ENCODE measurements around the gene BEND6. TPM values are rescaled to one million over a fixed set of nuclear protein-coding genes. Genes with fewer than 3 reads are reported as not detected.

BEND6 gene
- total and polyA plus RNA-seq, 2 of the 13 experiments (the other 11 are each of a cell fraction or from before 2014, with no cell fraction given) = 0.20 to 0.21 TPM

DNA sequence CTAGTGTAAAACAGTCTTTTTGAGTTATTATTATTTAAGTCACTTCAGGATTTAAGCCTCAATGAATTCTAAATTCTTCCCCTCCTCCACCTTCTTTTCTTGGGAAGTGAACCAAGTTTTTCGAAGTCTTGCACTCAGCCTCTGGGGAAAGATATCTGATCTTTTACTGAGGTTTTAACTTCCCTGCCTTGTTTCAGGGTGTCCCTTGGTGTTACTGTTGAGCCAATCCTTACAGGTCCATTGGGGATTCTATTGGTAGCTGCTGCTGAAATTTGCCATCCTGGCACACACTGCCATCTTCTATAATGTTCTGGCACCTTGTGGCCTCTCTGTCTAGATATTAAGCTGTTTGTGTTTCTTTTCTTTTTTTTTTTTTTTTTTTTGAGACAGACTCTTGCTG is 31.7 kb downstream of the BEND6 start:
- no peak overlapping the region for H3K27ac ChIP-seq (ENCODE audit: extremely low read length, insufficient read depth, low read length)
- H3K27me3 ChIP-seq (ENCODE audit: control insufficient read depth in 1 of 2, insufficient read depth in 2 of 2, low read length in 2 of 2) = peaks cover 1 to 4% of the 10 kb centered on the region in 2 experiments; a peak in 1 of 5 replicates
- FAIRE-seq (no peak), DNase-seq (ENCODE audit: low spot score) (no peak), ATAC-seq (no peak)
- intact Hi-C loops (cut with micrococcal nuclease; ENCODE audit: unreplicated experiment) (no loop called here), in situ Hi-C loops (cut with HindIII; ENCODE audit: extremely low pct_ligation_motif_present, low pct_unique_long_range_greater_than_20kb) (no loop called here)
- no peak overlapping the region for H3K4me2 ChIP-seq (ENCODE audit: low read depth, low read length)
- ChIA-PET POLR2A (no interaction called here), CTCF (ENCODE audit: low intra/inter-chr PET ratio, low total read pairs) (no interaction called here)
- BruUV-seq (replicated peaks) = no TSS peak
- no peak for TF ChIP-seq MYC (CRISPR knock-in tag; IDR thresholded peaks at IDR 0.05; ENCODE audit: borderline replicate concordance)
- no peak for TF ChIP-seq HNRNPL (IDR thresholded peaks at IDR 0.05; ENCODE audit: low read depth, low read length)
- TF ChIP-seq MBD4 (IDR thresholded peaks at IDR 0.05; ENCODE audit: borderline replicate concordance, low read length) = no peak
- TF ChIP-seq ZNF253 (CRISPR knock-in tag; IDR thresholded peaks at IDR 0.05; ENCODE audit: borderline replicate concordance) = no peak
- TF ChIP-seq SMAD9 (CRISPR knock-in tag; IDR thresholded peaks at IDR 0.05) = no peak
- TF ChIP-seq, protein P1, sequence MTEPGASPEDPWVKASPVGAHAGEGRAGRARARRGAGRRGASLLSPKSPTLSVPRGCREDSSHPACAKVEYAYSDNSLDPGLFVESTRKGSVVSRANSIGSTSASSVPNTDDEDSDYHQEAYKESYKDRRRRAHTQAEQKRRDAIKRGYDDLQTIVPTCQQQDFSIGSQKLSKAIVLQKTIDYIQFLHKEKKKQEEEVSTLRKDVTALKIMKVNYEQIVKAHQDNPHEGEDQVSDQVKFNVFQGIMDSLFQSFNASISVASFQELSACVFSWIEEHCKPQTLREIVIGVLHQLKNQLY (CRISPR knock-in tag; IDR thresholded peaks at IDR 0.05) = no peak
- no peak for TF ChIP-seq GATA4 (IDR thresholded peaks at IDR 0.05; ENCODE audit: borderline replicate concordance, low read depth)
- TF ChIP-seq ARNT (IDR thresholded peaks at IDR 0.05) = no peak
- TF ChIP-seq ZNF782 (CRISPR knock-in tag; IDR thresholded peaks at IDR 0.05; ENCODE audit: borderline replicate concordance) = no peak
- no peak for TF ChIP-seq ZNF615 (CRISPR knock-in tag; IDR thresholded peaks at IDR 0.05; ENCODE audit: borderline replicate concordance)
- TF ChIP-seq, protein P2, sequence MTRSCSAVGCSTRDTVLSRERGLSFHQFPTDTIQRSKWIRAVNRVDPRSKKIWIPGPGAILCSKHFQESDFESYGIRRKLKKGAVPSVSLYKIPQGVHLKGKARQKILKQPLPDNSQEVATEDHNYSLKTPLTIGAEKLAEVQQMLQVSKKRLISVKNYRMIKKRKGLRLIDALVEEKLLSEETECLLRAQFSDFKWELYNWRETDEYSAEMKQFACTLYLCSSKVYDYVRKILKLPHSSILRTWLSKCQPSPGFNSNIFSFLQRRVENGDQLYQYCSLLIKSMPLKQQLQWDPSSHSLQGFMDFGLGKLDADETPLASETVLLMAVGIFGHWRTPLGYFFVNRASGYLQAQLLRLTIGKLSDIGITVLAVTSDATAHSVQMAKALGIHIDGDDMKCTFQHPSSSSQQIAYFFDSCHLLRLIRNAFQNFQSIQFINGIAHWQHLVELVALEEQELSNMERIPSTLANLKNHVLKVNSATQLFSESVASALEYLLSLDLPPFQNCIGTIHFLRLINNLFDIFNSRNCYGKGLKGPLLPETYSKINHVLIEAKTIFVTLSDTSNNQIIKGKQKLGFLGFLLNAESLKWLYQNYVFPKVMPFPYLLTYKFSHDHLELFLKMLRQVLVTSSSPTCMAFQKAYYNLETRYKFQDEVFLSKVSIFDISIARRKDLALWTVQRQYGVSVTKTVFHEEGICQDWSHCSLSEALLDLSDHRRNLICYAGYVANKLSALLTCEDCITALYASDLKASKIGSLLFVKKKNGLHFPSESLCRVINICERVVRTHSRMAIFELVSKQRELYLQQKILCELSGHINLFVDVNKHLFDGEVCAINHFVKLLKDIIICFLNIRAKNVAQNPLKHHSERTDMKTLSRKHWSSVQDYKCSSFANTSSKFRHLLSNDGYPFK (CRISPR knock-in tag; IDR thresholded peaks at IDR 0.05; ENCODE audit: borderline replicate concordance) = no peak
- TF ChIP-seq CAMTA2 (CRISPR knock-in tag; IDR thresholded peaks at IDR 0.05; ENCODE audit: borderline replicate concordance) = no peak
- no peak for TF ChIP-seq ZBTB7A (CRISPR knock-in tag; IDR thresholded peaks at IDR 0.05)
- no peak for TF ChIP-seq ZNF367 (CRISPR knock-in tag; IDR thresholded peaks at IDR 0.05; ENCODE audit: borderline replicate concordance)
- TF ChIP-seq SP2 (CRISPR knock-in tag; IDR thresholded peaks at IDR 0.05) = no peak
- TF ChIP-seq RAD21 (CRISPR knock-in tag; IDR thresholded peaks at IDR 0.05) = no peak
- TF ChIP-seq HOXA9 (CRISPR knock-in tag; IDR thresholded peaks at IDR 0.05; ENCODE audit: borderline replicate concordance) = no peak
- no peaks in the 10 kb centered on the region for H3K79me2 ChIP-seq (ENCODE audit: insufficient read depth, low read length)
- H4K20me1 ChIP-seq (ENCODE audit: insufficient read depth, low read length) = no peaks in the 10 kb centered on the region
- no peak overlapping the region for H2AFZ ChIP-seq (ENCODE audit: low read length)
- no peaks in the 10 kb centered on the region for H3K36me3 ChIP-seq (replicated peaks in 1 of 2; ENCODE audit: control insufficient read depth in 1 of 2, insufficient read depth in 2 of 2, low read length in 2 of 2)
- H3K4me1 ChIP-seq (ENCODE audit: insufficient read depth, low read length) = no peaks in the 10 kb centered on the region
- H3K4me3 ChIP-seq (replicated peaks in 1 of 3; ENCODE audit: insufficient read depth in 1 of 3, low read depth in 2 of 3, low read length in 3 of 3) = no peak overlapping the region
- H3K9ac ChIP-seq (ENCODE audit: insufficient read depth, low read depth, low read length) = no peak overlapping the region
- no peaks in the 10 kb centered on the region for H3K9me3 ChIP-seq (ENCODE audit: low read length)
- 3% methylated on average over 1 of the region's 1 CpG for WGBS (ENCODE audit: low lambda C conversion rate)
